Ovary (tissue), 9 donors: ENCODE results near the gene DGUOK. TPM values are rescaled to one million over a fixed set of nuclear protein-coding genes. Genes with fewer than 3 reads are reported as not detected.

Experiments used
- DNase-seq, 5 donors: peaks; one replicate each; pipeline ENCODE4 v3.0.0-alpha.2; 2019 to 2020
- H3K27ac ChIP-seq, 2 donors: fragments of 200-600 bp; one replicate each; pipeline versions ENCODE4 v1.5.1 to v1.8.0; 2019 to 2022
- H3K27me3 ChIP-seq: fragments of 200-600 bp; one replicate; pipeline ENCODE4 v1.8.0; 2022
- H3K36me3 ChIP-seq: fragments of 200-600 bp; sonication (generic); one replicate; pipeline ENCODE4 v1.5.1; 2019
- H3K4me1 ChIP-seq: one replicate; pipeline ENCODE4 v1.8.1; 2013; ENCODE audit warnings: mild to moderate bottlenecking, moderate library complexity; ENCODE audit not compliant: insufficient read depth
- H3K4me3 ChIP-seq: fragments of 200-600 bp; sonication (generic); one replicate; pipeline ENCODE4 v1.5.1; 2017
- H3K9me3 ChIP-seq, 2 donors: fragments of 200-600 bp in 1 of 2; sonication (generic) in 1 of 2; one replicate each; pipeline versions ENCODE4 v1.5.1 to v1.8.1; 2013 to 2019; ENCODE audit warnings: mild to moderate bottlenecking in 1 of 2, moderate library complexity in 1 of 2
- EP300 ChIP-seq: sonication (generic); formaldehyde crosslinking; IDR thresholded peaks from one replicate; pipeline ENCODE4 v1.6.1; 2017; ENCODE audit warnings: antibody characterized with exemption
- POLR2A ChIP-seq: fragments of 450-650 bp; IDR thresholded peaks from one replicate; pipeline ENCODE4 v1.6.1; 2017; ENCODE audit warnings: antibody characterized with exemption, mild to moderate bottlenecking, moderate library complexity
- WGBS, 3 donors: extraction: QIAGEN DNeasy Blood & Tissue Kit in 1 of 3; methylation state at CpG; one replicate each; pipeline versions ENCODE4 v1.1.5 to v1.1.7; 2013 to 2017; 5-methylcytosine and 5-hydroxymethylcytosine counted together
- intact Hi-C, 4 donors: fragments of 100-400 bp; cut with DNase I; formaldehyde crosslinking; loops; one replicate each; pipeline versions ENCODE4 v1.11.0 to v1.15.1; 2022 to 2023
- polyA plus RNA-seq, 2 donors: library from polyadenylated mRNA; stranded (reverse); fragments of 200-250 nt in 1 of 2; fragments of 350-450 nt in 1 of 2; fragmentation: Illumina TruSeq in 1 of 2; extraction: RNeasy Lipid Tissue Mini Kit (QIAGEN cat#74804) in 1 of 2; gene quantifications; one replicate each; pipeline ENCODE4 v1.2.3, GENCODE V29; 2013 to 2014
- total RNA-seq, 7 donors: library from RNA; depleted of rRNA in 2 of 7; stranded (reverse); fragments of >200 nt in 2 of 7; fragmentation: NEBNext Ultra II Directional in 3 of 7; extraction: Animal tissue kit (Norgen Biotek cat#: 25700) in 3 of 7; gene quantifications; one replicate each; pipeline versions ENCODE4 v1.1.0 to v1.2.4, GENCODE V29; 2016 to 2023
- TF ChIP-seq, protein P1 (sequence below), 3 donors: fragments of 450-650 bp in 2 of 3; fragments of 200-600 bp in 1 of 3; IDR thresholded peaks; one replicate each; pipeline versions ENCODE4 v1.5.1 to v1.8.0; 2016 to 2022; ENCODE audit warnings: antibody characterized with exemption in 3 of 3, mild to moderate bottlenecking in 1 of 3
- donor health status: DM: no; HTN: no; CAD: no; lungs with moderate emphysema.
- donor health status: DM: no; HTN: no; CAD: no.
- donor health status: Bipolar disorder and iron deficiency.
- donor health status: DM: yes; HTN: yes; CAD: no.
- donor health status: DM: no; HTN: no; CAD: no.
- donor health status: DM: yes; HTN: yes; CAD: no.

The DGUOK gene
- total and polyA plus RNA-seq, 9 donors, result 45.8 to 84.1 (median 57.4) TPM

DNA sequence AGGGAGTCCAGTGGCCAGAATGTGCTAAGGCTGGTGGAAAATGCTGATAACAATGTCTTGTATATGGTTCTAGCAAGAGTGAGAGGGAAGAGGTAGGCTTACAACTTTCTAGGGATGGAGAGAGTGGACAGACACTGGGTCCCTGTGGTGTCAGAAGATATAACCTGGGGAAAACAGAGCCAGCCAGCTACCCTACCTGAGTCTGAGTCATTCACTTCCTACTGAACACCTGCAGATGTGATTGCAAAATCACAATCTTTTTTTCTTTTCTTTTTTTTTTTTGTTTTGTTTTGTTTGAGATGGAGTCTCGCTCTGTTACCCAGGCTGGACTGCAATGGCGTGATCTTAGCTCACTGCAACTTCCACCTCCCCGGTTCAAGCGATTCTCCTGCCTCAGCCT, 65.4 kb downstream of the DGUOK start:
- H3K27me3 ChIP-seq, result no peaks in the 10 kb centered on the region
- TF ChIP-seq EP300 (no peak), POLR2A (no peak)
- TF ChIP-seq, protein P1, sequence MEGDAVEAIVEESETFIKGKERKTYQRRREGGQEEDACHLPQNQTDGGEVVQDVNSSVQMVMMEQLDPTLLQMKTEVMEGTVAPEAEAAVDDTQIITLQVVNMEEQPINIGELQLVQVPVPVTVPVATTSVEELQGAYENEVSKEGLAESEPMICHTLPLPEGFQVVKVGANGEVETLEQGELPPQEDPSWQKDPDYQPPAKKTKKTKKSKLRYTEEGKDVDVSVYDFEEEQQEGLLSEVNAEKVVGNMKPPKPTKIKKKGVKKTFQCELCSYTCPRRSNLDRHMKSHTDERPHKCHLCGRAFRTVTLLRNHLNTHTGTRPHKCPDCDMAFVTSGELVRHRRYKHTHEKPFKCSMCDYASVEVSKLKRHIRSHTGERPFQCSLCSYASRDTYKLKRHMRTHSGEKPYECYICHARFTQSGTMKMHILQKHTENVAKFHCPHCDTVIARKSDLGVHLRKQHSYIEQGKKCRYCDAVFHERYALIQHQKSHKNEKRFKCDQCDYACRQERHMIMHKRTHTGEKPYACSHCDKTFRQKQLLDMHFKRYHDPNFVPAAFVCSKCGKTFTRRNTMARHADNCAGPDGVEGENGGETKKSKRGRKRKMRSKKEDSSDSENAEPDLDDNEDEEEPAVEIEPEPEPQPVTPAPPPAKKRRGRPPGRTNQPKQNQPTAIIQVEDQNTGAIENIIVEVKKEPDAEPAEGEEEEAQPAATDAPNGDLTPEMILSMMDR (IDR thresholded peaks at IDR 0.05), result no peak
- H3K27ac ChIP-seq, result no peak overlapping the region
- intact Hi-C loops, result no loop called here
- H3K4me1 ChIP-seq, result peaks cover 3% of the 10 kb centered on the region
- H3K36me3 ChIP-seq, result no peaks in the 10 kb centered on the region
- H3K9me3 ChIP-seq, result no peaks in the 10 kb centered on the region
- no peak for DNase-seq
- 97 to 99% (median 97%) methylated on average over 4 of the region's 4 CpGs for WGBS, 3 donors
- H3K4me3 ChIP-seq, result no peak overlapping the region

DNA sequence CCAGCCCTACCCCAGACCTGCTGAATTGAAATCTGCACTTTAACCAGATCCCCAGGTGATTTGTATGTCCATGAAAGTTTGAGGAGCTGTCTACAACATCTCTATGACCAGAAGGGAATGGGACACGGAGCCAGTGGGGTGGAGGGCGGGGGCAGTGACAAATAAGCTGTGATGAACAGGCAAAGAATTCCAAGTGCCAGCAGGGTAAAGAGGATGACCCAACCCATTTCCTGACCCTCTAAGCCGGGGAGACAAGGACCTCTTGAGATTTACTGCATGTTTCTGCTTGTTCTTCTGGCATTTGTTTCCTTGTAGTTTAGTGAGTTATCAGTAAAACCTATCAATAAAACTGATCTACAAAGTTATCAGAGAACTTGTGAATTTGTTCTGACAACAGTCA, 66.7 kb downstream of the DGUOK start:
- Histone ChIP-seq H3K27ac (no peak overlapping the region), H3K27me3 (no peaks in the 10 kb centered on the region), H3K4me1 (peaks cover 1% of the 10 kb centered on the region), H3K36me3 (no peaks in the 10 kb centered on the region), H3K9me3 (no peaks in the 10 kb centered on the region), H3K4me3 (no peak overlapping the region)
- DNase-seq, result no peak
- WGBS, 3 donors, result 84 to 89% (median 86%) methylated on average over 3 of the region's 3 CpGs
- TF ChIP-seq, protein P1 (IDR thresholded peaks at IDR 0.05), result no peak
- TF ChIP-seq POLR2A (no peak), EP300 (no peak)
- intact Hi-C loops, result no loop called here

DNA sequence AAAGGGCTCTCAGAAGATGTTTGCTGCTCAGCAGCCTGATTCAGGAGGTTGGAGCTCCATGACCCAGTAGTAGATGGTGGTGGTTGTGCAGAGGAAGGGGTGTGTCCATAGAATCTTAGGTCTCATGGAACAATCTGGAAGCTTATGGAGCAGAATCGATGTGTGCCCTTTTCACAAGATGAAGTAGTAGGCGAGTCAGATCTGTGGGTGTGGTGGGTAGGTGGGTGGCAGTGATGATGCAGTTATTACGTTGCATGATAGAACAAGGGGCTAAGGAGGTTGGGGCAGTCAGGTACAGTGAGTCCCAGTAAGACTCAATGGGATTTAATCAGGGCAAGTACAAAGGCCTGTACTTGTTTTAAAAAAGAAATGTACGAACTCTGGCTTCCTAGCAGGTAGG, 67.1 kb downstream of the DGUOK start:
- intact Hi-C loops, result no loop called here

DNA sequence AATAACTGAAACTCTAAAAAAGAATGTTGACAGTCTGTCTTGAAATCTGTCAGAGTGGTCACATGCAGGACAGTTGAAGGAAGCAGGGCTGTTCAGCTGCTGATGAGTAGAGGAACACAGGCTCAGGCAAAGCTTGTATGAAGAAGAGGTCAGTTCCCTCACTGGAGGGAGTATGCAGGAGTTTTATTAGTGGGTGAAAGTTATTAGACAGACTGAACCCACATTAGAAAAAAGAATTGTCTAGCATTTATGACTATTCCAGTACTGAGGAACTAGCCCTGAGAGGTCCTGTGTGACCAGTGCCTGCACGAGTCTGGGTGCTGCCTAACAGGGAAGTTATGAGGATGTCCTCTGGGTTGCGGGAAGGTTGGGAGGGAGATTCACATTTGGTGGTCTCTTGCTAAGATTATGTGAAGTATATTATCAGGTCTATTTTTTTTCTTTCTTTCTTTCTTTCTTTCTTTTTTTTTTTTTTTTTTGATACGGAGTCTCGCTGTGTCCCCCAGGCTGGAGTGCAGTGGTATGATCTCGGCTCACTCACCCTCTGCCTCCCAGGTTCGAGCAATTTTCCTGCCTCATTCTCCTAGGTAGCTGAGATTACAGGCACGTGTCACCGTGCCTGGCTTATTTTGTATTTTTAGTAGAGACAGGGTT, 67.6 kb downstream of the DGUOK start:
- no peak for DNase-seq
- no peak for TF ChIP-seq POLR2A
- no peak for TF ChIP-seq EP300
- TF ChIP-seq, protein P1 (IDR thresholded peaks at IDR 0.05), result no peak
- H3K4me1 ChIP-seq, result no peaks in the 10 kb centered on the region
- H3K4me3 ChIP-seq, result no peak overlapping the region
- H3K27ac ChIP-seq, result no peak overlapping the region
- intact Hi-C loops, result no loop called here
- no peaks in the 10 kb centered on the region for H3K36me3 ChIP-seq
- 91 to 96% (median 94%) methylated on average over 8 of the region's 8 CpGs for WGBS, 3 donors
- H3K27me3 ChIP-seq, result no peaks in the 10 kb centered on the region
- no peaks in the 10 kb centered on the region for H3K9me3 ChIP-seq

More for the DNA sequence above, 67.1 kb downstream of the DGUOK start:
- no peak for TF ChIP-seq POLR2A
- TF ChIP-seq EP300, result no peak
- TF ChIP-seq, protein P1 (IDR thresholded peaks at IDR 0.05), result no peak
- DNase-seq, result no peak
- Histone ChIP-seq H3K9me3 (no peaks in the 10 kb centered on the region), H3K4me1 (no peaks in the 10 kb centered on the region), H3K27me3 (no peaks in the 10 kb centered on the region), H3K4me3 (no peak overlapping the region), H3K27ac (no peak overlapping the region), H3K36me3 (no peaks in the 10 kb centered on the region)
- 89 to 92% (median 91%) methylated on average over 4 of the region's 4 CpGs for WGBS, 3 donors
